K562 (cell line): ENCODE measurements around the gene DUSP9. TPM values are rescaled to one million over a fixed set of nuclear protein-coding genes. Genes with fewer than 3 reads are reported as not detected.
A peak's percentile ranks its signal among the peaks of the same experiment; 100 is the strongest.

Source experiments
- ARID3A ChIP-seq: IDR thresholded peaks from 2 replicates; pipeline ENCODE4 v1.6.1; 2012; ENCODE audit warnings: low read depth, low read length, improper control_type of control experiment, borderline replicate concordance
- ESRRA ChIP-seq: fragments of 450-650 bp; IDR thresholded peaks from 2 replicates; pipeline ENCODE4 v1.6.1; 2014; ENCODE audit warnings: low read depth, mild to moderate bottlenecking, moderate library complexity, borderline replicate concordance
- GABPA ChIP-seq: fragments of 200-800 bp; sonication (Bioruptor generic); conservative IDR thresholded peaks from 2 replicates; pipeline ENCODE4 v1.6.1; 2016; ENCODE audit warnings: low read depth, missing genetic modification characterization, missing compliant biosample characterization
- HDAC1 ChIP-seq, 2 experiments: fragments of 450-650 bp; IDR thresholded peaks; 2 replicates each; pipeline ENCODE4 v1.6.1; 2016 to 2017; ENCODE audit warnings: inconsistent platforms in 1 of 2, mild to moderate bottlenecking in 1 of 2, moderate library complexity in 1 of 2
- HDAC2 ChIP-seq: fragments of 450-650 bp; IDR thresholded peaks from 2 replicates; pipeline ENCODE4 v1.6.1; 2016; ENCODE audit warnings: mild to moderate bottlenecking
- HNRNPLL ChIP-seq: fragments of 200-400 bp; formaldehyde crosslinking; IDR thresholded peaks from 2 replicates; pipeline ENCODE4 v1.6.1; 2017; ENCODE audit warnings: low read length, low read depth, mild to moderate bottlenecking; ENCODE audit not compliant: poor library complexity, severe bottlenecking
- NELFE ChIP-seq: IDR thresholded peaks from 2 replicates; pipeline ENCODE4 v1.6.1; 2011; ENCODE audit warnings: mild to moderate bottlenecking; ENCODE audit not compliant: insufficient read depth, insufficient read length
- OTX1 ChIP-seq: fragments of 450-650 bp; formaldehyde crosslinking; IDR thresholded peaks from 2 replicates; pipeline ENCODE4 v1.4.0; 2022; ENCODE audit warnings: mild to moderate bottlenecking
- PHF21A ChIP-seq: fragments of 450-650 bp; IDR thresholded peaks from 2 replicates; pipeline ENCODE4 v1.6.1; 2017; ENCODE audit warnings: low read depth, borderline replicate concordance
- PPARD ChIP-seq: fragments of 250-450 bp; sonication (Bioruptor Pico); IDR thresholded peaks from 2 replicates; pipeline ENCODE4 v1.8.0; 2022; ENCODE audit warnings: inconsistent platforms, mild to moderate bottlenecking, moderate library complexity
- SETDB1 ChIP-seq: IDR thresholded peaks from one replicate; pipeline ENCODE4 v1.6.1; 2012; ENCODE audit warnings: low read length, control low read depth, inconsistent platforms
- SIRT6 ChIP-seq: IDR thresholded peaks from one replicate; pipeline ENCODE4 v1.6.1; 2012; ENCODE audit warnings: low read depth, mild to moderate bottlenecking, control low read depth, inconsistent platforms, low read length, moderate library complexity
- SMARCC2 ChIP-seq: fragments of 450-650 bp; IDR thresholded peaks from 2 replicates; pipeline ENCODE4 v1.6.1; 2017; ENCODE audit warnings: antibody characterized with exemption, moderate library complexity, mild to moderate bottlenecking, low read depth
- TEAD4 ChIP-seq, 2 experiments: sonication (generic) in 1 of 2; formaldehyde crosslinking in 1 of 2; IDR thresholded peaks; 2 replicates each; pipeline versions ENCODE4 v1.6.1 to v1.8.0; 2012 to 2022; ENCODE audit warnings: borderline replicate concordance in 1 of 2, inconsistent platforms in 1 of 2, low read length in 1 of 2, mild to moderate bottlenecking in 1 of 2, missing genetic modification reagents in 1 of 2
- THRAP3 ChIP-seq: fragments of 450-650 bp; IDR thresholded peaks from 2 replicates; pipeline ENCODE4 v1.6.1; 2016; ENCODE audit warnings: mild to moderate bottlenecking, inconsistent platforms, borderline replicate concordance
- ZNF347 ChIP-seq: fragments of 450-650 bp; formaldehyde crosslinking; IDR thresholded peaks from 2 replicates; pipeline ENCODE4 v1.4.0; 2020; ENCODE audit warnings: low read depth, mild to moderate bottlenecking, moderate library complexity
- ZNF583 ChIP-seq: fragments of 250-450 bp; sonication (Bioruptor Pico); IDR thresholded peaks from 2 replicates; pipeline ENCODE4 v1.4.0; 2020
- polyA plus RNA-seq, 8 experiments: library from polyadenylated mRNA; depleted of rRNA in 4 of 8; stranded (reverse) in 5 of 8; unstranded in 3 of 8; fragments of >200 nt; fragmentation: Nextera tagmentation in 2 of 8; fragmentation: Illumina TruSeq in 1 of 8; extraction: Ambion mirVana in 2 of 8; extraction: Trizol in 1 of 8; gene quantifications; 2 replicates each; pipeline versions ENCODE4 v1.2.1 to v1.2.3, GENCODE V29; 2011 to 2014; ENCODE audit warnings: inconsistent platforms in 1 of 8, missing spikeins in 1 of 8
- total RNA-seq, 7 experiments: library from RNA; depleted of rRNA in 6 of 7; stranded (reverse); fragments of >200 nt in 6 of 7; fragmentation: Illumina TruSeq in 2 of 7; extraction: Trizol in 2 of 7; gene quantifications; 2 replicates each; pipeline versions ENCODE4 v1.2.1 to v1.2.3, GENCODE V29; 2011 to 2021; ENCODE audit warnings: low replicate concordance in 1 of 7
- TF ChIP-seq, protein P1 (sequence below): fragments of 200-400 bp; formaldehyde crosslinking; IDR thresholded peaks from 2 replicates; pipeline ENCODE4 v1.6.1; 2017; ENCODE audit warnings: mild to moderate bottlenecking, low read depth, low read length, moderate library complexity
- TF ChIP-seq, protein P2 (sequence below): fragments of 250-450 bp; sonication (Bioruptor Pico); IDR thresholded peaks from 2 replicates; pipeline ENCODE4 v1.5.0; 2021

Gene DUSP9
- total and polyA plus RNA-seq, 9 of the 15 experiments (the other 6 are each of a cell fraction or from before 2014, with no cell fraction given) = 0.11 to 14.1 (median 5.5) TPM

GRCh38 chrX:153646620-153647373 is at the start of gene DUSP9 (continued):
- TF ChIP-seq GABPA (tag) = no peak
- TF ChIP-seq, protein P1, sequence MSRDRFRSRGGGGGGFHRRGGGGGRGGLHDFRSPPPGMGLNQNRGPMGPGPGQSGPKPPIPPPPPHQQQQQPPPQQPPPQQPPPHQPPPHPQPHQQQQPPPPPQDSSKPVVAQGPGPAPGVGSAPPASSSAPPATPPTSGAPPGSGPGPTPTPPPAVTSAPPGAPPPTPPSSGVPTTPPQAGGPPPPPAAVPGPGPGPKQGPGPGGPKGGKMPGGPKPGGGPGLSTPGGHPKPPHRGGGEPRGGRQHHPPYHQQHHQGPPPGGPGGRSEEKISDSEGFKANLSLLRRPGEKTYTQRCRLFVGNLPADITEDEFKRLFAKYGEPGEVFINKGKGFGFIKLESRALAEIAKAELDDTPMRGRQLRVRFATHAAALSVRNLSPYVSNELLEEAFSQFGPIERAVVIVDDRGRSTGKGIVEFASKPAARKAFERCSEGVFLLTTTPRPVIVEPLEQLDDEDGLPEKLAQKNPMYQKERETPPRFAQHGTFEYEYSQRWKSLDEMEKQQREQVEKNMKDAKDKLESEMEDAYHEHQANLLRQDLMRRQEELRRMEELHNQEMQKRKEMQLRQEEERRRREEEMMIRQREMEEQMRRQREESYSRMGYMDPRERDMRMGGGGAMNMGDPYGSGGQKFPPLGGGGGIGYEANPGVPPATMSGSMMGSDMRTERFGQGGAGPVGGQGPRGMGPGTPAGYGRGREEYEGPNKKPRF = no peak
- TF ChIP-seq ZNF583 (CRISPR knock-in tag) = no peak
- TF ChIP-seq, protein P2, sequence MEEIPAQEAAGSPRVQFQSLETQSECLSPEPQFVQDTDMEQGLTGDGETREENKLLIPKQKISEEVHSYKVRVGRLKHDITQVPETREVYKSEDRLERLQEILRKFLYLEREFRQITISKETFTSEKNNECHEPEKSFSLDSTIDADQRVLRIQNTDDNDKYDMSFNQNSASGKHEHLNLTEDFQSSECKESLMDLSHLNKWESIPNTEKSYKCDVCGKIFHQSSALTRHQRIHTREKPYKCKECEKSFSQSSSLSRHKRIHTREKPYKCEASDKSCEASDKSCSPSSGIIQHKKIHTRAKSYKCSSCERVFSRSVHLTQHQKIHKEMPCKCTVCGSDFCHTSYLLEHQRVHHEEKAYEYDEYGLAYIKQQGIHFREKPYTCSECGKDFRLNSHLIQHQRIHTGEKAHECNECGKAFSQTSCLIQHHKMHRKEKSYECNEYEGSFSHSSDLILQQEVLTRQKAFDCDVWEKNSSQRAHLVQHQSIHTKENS (CRISPR knock-in tag) = no peak
- no peak for TF ChIP-seq THRAP3
- no peak for TF ChIP-seq ZNF347 (CRISPR knock-in tag)
- TF ChIP-seq HDAC2 = no peak
- TF ChIP-seq SIRT6 = no peak
- TF ChIP-seq HDAC1 (IDR thresholded peaks at IDR 0.05) = no peak
- TF ChIP-seq HNRNPLL = peak; percentile 66
- TF ChIP-seq OTX1 (CRISPR knock-in tag) = no peak
- no peak for TF ChIP-seq PHF21A
- no peak for TF ChIP-seq NELFE
- no peak for TF ChIP-seq TEAD4 (IDR thresholded peaks at IDR 0.05; ENCODE audit: low read length)
- TF ChIP-seq TEAD4 (CRISPR knock-in tag; IDR thresholded peaks at IDR 0.05; ENCODE audit: borderline replicate concordance) = no peak
- no peak for TF ChIP-seq PPARD (CRISPR knock-in tag)
- no peak for TF ChIP-seq SMARCC2
- no peak for TF ChIP-seq SETDB1
- TF ChIP-seq ESRRA = peak; percentile 66
- no peak for TF ChIP-seq ARID3A
